NT2/D1 (cell line): ENCODE results near the gene ZNF385B.

Experiments
- DNase-seq: peaks from one replicate; pipeline ENCODE4 v3.0.0-alpha.2; 2011; ENCODE audit warnings: low read depth, low spot score
- H3K27me3 ChIP-seq: 2 replicates; pipeline ENCODE4 v1.6.0; 2011; ENCODE audit warnings: mild to moderate bottlenecking; ENCODE audit not compliant: insufficient read length, insufficient read depth
- H3K36me3 ChIP-seq: 2 replicates; pipeline ENCODE4 v1.6.1; 2011; ENCODE audit warnings: mild to moderate bottlenecking, low read length, mixed read lengths; ENCODE audit not compliant: insufficient read depth, insufficient read length
- H3K4me1 ChIP-seq: 2 replicates; pipeline ENCODE4 v1.5.1; 2011; ENCODE audit not compliant: insufficient read depth, insufficient read length
- H3K4me3 ChIP-seq: 2 replicates; pipeline ENCODE4 v1.5.1; 2011; ENCODE audit warnings: low read depth; ENCODE audit not compliant: insufficient read length
- H3K9ac ChIP-seq: 2 replicates; pipeline ENCODE4 v1.6.0; 2011; ENCODE audit warnings: low read depth; ENCODE audit not compliant: insufficient read length
- H3K9me3 ChIP-seq: 2 replicates; pipeline ENCODE4 v1.5.1; 2011; ENCODE audit warnings: mild to moderate bottlenecking, low read length; ENCODE audit not compliant: insufficient read depth
- SUZ12 ChIP-seq: IDR thresholded peaks from 2 replicates; pipeline ENCODE4 v1.6.1; 2011; ENCODE audit not compliant: insufficient read length, insufficient read depth; ENCODE audit errors: extremely low read depth
- YY1 ChIP-seq: IDR thresholded peaks from 2 replicates; pipeline ENCODE4 v1.6.1; 2011; ENCODE audit not compliant: insufficient read length, insufficient read depth
- ZNF274 ChIP-seq: IDR thresholded peaks from 2 replicates; pipeline ENCODE4 v1.6.1; 2011; ENCODE audit warnings: mild to moderate bottlenecking, low read depth, low read length

ZNF385B gene

DNA sequence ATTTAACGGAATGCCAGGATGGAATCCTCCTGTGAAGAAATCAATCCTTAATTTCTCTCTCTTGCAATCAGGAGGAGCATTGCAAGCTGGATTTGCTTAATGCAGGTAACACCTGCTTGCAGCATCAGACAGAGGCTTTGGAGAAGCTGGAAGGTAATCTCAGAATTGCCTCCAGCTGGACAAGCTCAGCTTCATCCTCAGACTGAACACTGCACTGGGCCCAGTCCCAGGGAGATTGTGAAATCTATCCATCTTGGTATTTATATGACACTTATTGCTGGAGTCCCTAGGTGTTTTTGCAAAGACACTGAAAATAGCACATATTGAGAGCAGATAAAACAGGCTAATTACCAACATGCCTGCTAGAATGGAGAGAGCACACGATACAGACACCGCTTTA lies 417.4 kb downstream of the ZNF385B start:
- H3K4me3 ChIP-seq = no peak overlapping the region
- no peaks in the 10 kb centered on the region for H3K27me3 ChIP-seq

DNA sequence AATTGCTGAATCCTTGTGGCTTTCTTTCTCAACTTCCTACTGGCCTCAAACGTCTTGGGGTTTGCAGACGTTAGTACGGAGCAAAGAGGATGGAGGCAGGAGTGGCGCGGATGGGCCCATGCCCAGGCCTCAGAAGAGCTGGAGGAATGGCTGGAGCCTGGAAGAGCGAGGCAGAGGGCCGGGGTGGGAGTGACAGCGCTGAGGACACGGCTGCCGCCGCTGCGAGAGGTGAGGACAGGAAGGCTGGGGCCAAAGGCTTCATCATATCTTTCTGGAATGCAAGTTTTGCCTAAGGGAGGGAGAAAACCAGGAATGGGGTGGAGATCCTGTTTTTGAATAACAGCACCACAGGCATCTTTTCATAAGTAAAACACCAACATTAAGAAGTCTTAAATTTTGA lies 418.2 kb downstream of the ZNF385B start:
- TF ChIP-seq SUZ12 (no peak), YY1 (no peak), ZNF274 (no peak)
- Histone ChIP-seq H3K9me3 (no peaks in the 10 kb centered on the region), H3K27me3 (no peaks in the 10 kb centered on the region), H3K36me3 (no peaks in the 10 kb centered on the region), H3K4me1 (no peaks in the 10 kb centered on the region), H3K9ac (no peak overlapping the region), H3K4me3 (no peak overlapping the region)
- DNase-seq = peak; percentile 57

More for the DNA sequence above, 417.4 kb downstream of the ZNF385B start:
- Histone ChIP-seq H3K9ac (no peak overlapping the region), H3K4me1 (no peaks in the 10 kb centered on the region), H3K9me3 (no peaks in the 10 kb centered on the region), H3K36me3 (no peaks in the 10 kb centered on the region)
- TF ChIP-seq SUZ12 (no peak), YY1 (no peak), ZNF274 (no peak)
- no peak for DNase-seq

GRCh38 chr2:179442206-179442605 lies 419.2 kb downstream of the ZNF385B start:
- Histone ChIP-seq H3K27me3 (no peaks in the 10 kb centered on the region), H3K4me3 (no peak overlapping the region), H3K9me3 (no peaks in the 10 kb centered on the region), H3K36me3 (no peaks in the 10 kb centered on the region), H3K9ac (no peak overlapping the region), H3K4me1 (no peaks in the 10 kb centered on the region)
- DNase-seq = no peak
- no peak for TF ChIP-seq SUZ12
- TF ChIP-seq ZNF274 = no peak
- TF ChIP-seq YY1 = no peak

DNA sequence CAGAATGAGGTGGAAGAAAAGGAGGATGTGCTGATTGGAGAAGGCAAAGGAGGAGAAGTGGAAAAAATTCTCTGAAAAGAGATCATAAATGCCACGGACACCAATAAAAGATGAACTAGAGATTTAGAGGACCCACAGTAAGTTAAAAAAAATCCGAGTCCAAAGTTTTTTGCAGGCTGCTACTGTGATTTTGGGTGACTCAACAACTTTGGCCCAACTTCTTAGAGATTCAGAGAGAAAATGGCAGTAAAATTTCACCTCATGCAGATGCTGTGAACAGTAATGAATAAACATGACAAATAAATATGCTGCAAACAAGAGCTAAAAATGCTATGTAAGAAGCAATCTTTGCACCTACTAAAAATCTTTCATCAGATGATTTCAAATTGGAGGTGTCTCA lies 419.9 kb downstream of the ZNF385B start:
- H3K9me3 ChIP-seq = no peaks in the 10 kb centered on the region
- no peaks in the 10 kb centered on the region for H3K27me3 ChIP-seq
- no peak for DNase-seq
- no peak overlapping the region for H3K4me3 ChIP-seq
- H3K9ac ChIP-seq = no peak overlapping the region
- TF ChIP-seq SUZ12 = no peak
- no peak for TF ChIP-seq YY1
- no peak for TF ChIP-seq ZNF274
- H3K4me1 ChIP-seq = no peaks in the 10 kb centered on the region
- no peaks in the 10 kb centered on the region for H3K36me3 ChIP-seq

DNA sequence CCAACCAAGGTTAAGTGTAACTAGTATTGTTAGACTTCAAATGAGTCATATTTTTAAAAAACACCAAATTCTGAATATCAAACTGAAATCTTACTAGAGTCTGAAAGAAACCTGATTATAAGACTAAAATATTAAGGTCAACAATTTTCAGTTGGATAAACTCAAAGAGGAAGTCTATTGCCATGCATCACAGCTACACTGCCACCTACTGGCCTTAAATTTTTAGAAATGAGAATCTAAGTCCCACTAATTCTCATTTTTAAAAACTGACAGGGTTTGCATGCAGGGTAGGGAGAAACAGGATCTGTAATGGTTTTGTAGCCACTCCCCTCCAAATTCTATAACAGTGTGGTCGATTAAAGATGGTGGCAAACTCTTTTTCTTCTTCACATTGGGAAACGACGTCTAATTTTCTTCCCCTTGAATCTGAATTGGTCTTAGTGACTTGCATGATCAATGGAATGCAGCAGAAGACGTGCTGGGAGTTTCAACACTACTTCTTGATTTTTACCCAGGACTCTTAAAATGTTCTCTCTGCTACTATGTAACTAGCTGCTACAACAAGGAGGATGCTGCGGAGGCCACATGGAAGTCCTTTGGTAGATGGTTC lies 420.7 kb downstream of the ZNF385B start:
- Histone ChIP-seq H3K9ac (no peak overlapping the region), H3K4me1 (no peaks in the 10 kb centered on the region), H3K36me3 (no peaks in the 10 kb centered on the region), H3K27me3 (no peaks in the 10 kb centered on the region), H3K4me3 (no peak overlapping the region), H3K9me3 (no peaks in the 10 kb centered on the region)
- no peak for DNase-seq
- TF ChIP-seq YY1 = no peak
- no peak for TF ChIP-seq ZNF274
- TF ChIP-seq SUZ12 = no peak

DNA sequence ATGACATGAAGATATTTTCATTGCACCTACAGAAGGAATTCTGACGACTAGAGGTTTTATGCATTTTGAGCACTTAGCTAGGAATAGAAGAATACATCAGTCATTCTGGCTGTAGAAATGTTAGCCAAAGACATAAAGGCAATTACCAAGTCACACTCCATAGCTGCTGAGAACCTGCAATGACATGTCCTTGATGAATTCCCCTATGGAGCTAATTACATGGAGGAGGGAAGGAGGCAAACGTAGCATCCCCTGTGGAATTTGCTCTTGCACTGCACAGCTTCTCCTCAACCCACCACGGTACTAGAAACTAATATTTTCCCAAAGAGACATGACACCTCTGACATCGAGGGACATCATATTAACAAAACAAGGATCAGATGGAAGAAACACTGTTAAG lies 422.8 kb downstream of the ZNF385B start:
- Histone ChIP-seq H3K9ac (no peak overlapping the region), H3K27me3 (no peaks in the 10 kb centered on the region), H3K36me3 (no peaks in the 10 kb centered on the region), H3K4me3 (no peak overlapping the region), H3K9me3 (no peaks in the 10 kb centered on the region), H3K4me1 (no peaks in the 10 kb centered on the region)
- no peak for DNase-seq
- no peak for TF ChIP-seq SUZ12
- no peak for TF ChIP-seq YY1
- TF ChIP-seq ZNF274 = no peak

GRCh38 chr2:179437430-179437829 lies 424.0 kb downstream of the ZNF385B start:
- TF ChIP-seq ZNF274 (no peak), SUZ12 (no peak), YY1 (no peak)
- Histone ChIP-seq H3K4me3 (no peak overlapping the region), H3K36me3 (no peaks in the 10 kb centered on the region)

DNA sequence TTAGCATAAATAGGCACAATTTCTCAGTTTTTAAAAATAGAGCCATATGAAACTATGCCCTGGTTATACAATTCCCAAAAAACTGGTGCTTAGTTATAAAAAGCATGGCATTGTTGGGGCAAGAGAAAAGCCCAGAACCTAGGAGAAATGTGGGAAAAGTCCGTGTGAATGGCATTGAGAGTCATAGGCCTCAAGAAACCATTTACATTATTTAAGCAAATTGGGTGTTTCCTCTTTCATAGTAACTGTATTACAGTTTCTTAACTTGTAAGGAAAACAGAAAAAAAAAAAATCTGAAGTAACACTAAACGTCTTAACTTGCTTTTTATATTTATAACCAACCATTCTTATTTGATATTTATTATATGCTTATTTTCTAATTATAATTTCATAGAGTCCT lies 425.8 kb downstream of the ZNF385B start:
- DNase-seq = no peak

More at GRCh38 chr2:179437430-179437829, 424.0 kb downstream of the ZNF385B start:
- Histone ChIP-seq H3K27me3 (no peaks in the 10 kb centered on the region), H3K9ac (no peak overlapping the region), H3K4me1 (no peaks in the 10 kb centered on the region), H3K9me3 (no peaks in the 10 kb centered on the region)
- no peak for DNase-seq

More for the DNA sequence above, 425.8 kb downstream of the ZNF385B start:
- Histone ChIP-seq H3K9ac (no peak overlapping the region), H3K9me3 (no peaks in the 10 kb centered on the region), H3K27me3 (no peaks in the 10 kb centered on the region), H3K4me3 (no peak overlapping the region), H3K4me1 (no peaks in the 10 kb centered on the region), H3K36me3 (no peaks in the 10 kb centered on the region)
- TF ChIP-seq SUZ12 = no peak
